Upper lobe of left lung (tissue), 4 donors: ENCODE measurements around the gene ANKFN1.

Source experiments
- POLR2A ChIP-seq, 4 donors: fragments of 450-650 bp; IDR thresholded peaks; one replicate each; pipeline ENCODE4 v1.5.1; 2016 to 2017; ENCODE audit warnings: antibody characterized with exemption in 4 of 4, mild to moderate bottlenecking in 2 of 4
- TF ChIP-seq, protein P1 (sequence below), 6 experiments: fragments of 450-650 bp in 4 of 6; fragments of 200-600 bp in 2 of 6; sonication (generic) in 2 of 6; IDR thresholded peaks; one replicate each; pipeline ENCODE4 v1.5.1; 2016 to 2019; ENCODE audit warnings: antibody characterized with exemption in 6 of 6

DNA sequence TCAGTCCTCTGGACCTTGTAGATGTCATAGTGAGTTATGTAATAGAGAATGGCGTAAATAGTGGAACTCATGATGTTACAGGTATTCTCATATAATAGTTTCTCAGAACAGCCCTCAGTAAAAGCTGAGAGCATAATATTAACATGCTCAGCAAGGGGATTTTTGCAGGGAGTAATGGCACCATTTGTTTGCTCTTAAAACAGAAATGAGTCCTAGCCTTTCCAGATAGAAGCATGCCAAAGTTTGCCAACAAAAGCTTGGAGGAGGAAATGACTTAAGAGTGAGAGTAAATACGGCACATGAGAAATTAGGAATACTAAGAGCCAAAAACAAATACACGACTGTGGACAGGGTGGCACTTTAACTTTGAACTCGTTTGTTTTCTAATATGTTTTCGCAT is 198.4 kb downstream of the ANKFN1 start:
- no peak for TF ChIP-seq POLR2A (IDR thresholded peaks at IDR 0.05)
- TF ChIP-seq, protein P1, sequence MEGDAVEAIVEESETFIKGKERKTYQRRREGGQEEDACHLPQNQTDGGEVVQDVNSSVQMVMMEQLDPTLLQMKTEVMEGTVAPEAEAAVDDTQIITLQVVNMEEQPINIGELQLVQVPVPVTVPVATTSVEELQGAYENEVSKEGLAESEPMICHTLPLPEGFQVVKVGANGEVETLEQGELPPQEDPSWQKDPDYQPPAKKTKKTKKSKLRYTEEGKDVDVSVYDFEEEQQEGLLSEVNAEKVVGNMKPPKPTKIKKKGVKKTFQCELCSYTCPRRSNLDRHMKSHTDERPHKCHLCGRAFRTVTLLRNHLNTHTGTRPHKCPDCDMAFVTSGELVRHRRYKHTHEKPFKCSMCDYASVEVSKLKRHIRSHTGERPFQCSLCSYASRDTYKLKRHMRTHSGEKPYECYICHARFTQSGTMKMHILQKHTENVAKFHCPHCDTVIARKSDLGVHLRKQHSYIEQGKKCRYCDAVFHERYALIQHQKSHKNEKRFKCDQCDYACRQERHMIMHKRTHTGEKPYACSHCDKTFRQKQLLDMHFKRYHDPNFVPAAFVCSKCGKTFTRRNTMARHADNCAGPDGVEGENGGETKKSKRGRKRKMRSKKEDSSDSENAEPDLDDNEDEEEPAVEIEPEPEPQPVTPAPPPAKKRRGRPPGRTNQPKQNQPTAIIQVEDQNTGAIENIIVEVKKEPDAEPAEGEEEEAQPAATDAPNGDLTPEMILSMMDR (IDR thresholded peaks at IDR 0.05) = no peak
